Neural cell (in vitro differentiated cells): ENCODE results near the gene APOM. TPM values are rescaled to one million over a fixed set of nuclear protein-coding genes. Genes with fewer than 3 reads are reported as not detected.

Experiments used
- H2AFZ ChIP-seq: fragments of 200-600, 300-800 bp; sonication (generic), shearing (Covaris generic); 2 replicates; pipeline ENCODE4 v1.6.0; 2014; ENCODE audit warnings: low read depth, mild to moderate bottlenecking, antibody characterized with exemption, low read length, moderate library complexity
- H3F3A ChIP-seq: fragments of 200-600 bp; shearing (Covaris generic); 2 replicates; pipeline ENCODE4 v1.6.1; 2016; ENCODE audit warnings: mild to moderate bottlenecking, moderate library complexity, mixed read lengths, antibody characterized with exemption, low read length; ENCODE audit not compliant: insufficient read depth, poor library complexity, severe bottlenecking
- H3K27ac ChIP-seq: fragments of 200-600, 300-800 bp; sonication (generic), shearing (Covaris generic); 2 replicates; pipeline ENCODE4 v1.5.1; 2014; ENCODE audit warnings: mild to moderate bottlenecking, low read length, moderate library complexity
- H3K27me3 ChIP-seq: fragments of 300-800, 200-600 bp; sonication (generic), shearing (Covaris generic); 2 replicates; pipeline ENCODE4 v1.6.0; 2014; ENCODE audit warnings: mild to moderate bottlenecking, low read depth, low read length, moderate library complexity; ENCODE audit not compliant: insufficient read depth
- H3K36me3 ChIP-seq: fragments of 300-800, 200-600 bp; sonication (generic), shearing (Covaris generic); 2 replicates; pipeline ENCODE4 v1.5.1; 2014; ENCODE audit warnings: mild to moderate bottlenecking, antibody characterized with exemption, low read length, moderate library complexity; ENCODE audit not compliant: insufficient read depth
- H3K4me2 ChIP-seq: fragments of 300-800, 200-600 bp; sonication (generic), shearing (Covaris generic); 2 replicates; pipeline ENCODE4 v1.6.0; 2014; ENCODE audit warnings: mild to moderate bottlenecking, low read length
- H3K4me3 ChIP-seq: fragments of 300-800, 200-600 bp; sonication (generic), shearing (Covaris generic); 2 replicates; pipeline ENCODE4 v1.5.1; 2014; ENCODE audit warnings: mild to moderate bottlenecking, low read length, moderate library complexity
- H3K79me2 ChIP-seq: fragments of 200-600 bp; shearing (Covaris generic); replicated peaks from 2 replicates; pipeline ENCODE4 v1.6.0; 2014; ENCODE audit warnings: mild to moderate bottlenecking, low read length, moderate library complexity; ENCODE audit not compliant: insufficient read depth
- H3K9ac ChIP-seq: fragments of 300-800, 200-600 bp; sonication (generic), shearing (Covaris generic); 2 replicates; pipeline ENCODE4 v1.6.1; 2016; ENCODE audit warnings: mild to moderate bottlenecking, low read length, mixed read lengths
- H3K9me2 ChIP-seq: fragments of 200-600 bp; shearing (Covaris generic); 2 replicates; pipeline ENCODE4 v1.6.1; 2016; ENCODE audit warnings: mild to moderate bottlenecking, low read length, mixed read lengths; ENCODE audit not compliant: insufficient read depth
- H3K9me3 ChIP-seq: fragments of 200-600, 300-800 bp; sonication (generic), shearing (Covaris generic); 2 replicates; pipeline ENCODE4 v1.6.1; 2016; ENCODE audit warnings: mild to moderate bottlenecking, mixed run types, low read length, moderate library complexity, mixed read lengths
- H4K20me1 ChIP-seq: fragments of 200-600 bp; shearing (Covaris generic); 2 replicates; pipeline ENCODE4 v1.6.1; 2016; ENCODE audit warnings: mild to moderate bottlenecking, mixed run types; ENCODE audit not compliant: insufficient read depth
- CTCF ChIP-seq: fragments of 450-650 bp; IDR thresholded peaks from 2 replicates; pipeline ENCODE4 v1.5.1; 2014; ENCODE audit warnings: antibody characterized with exemption, mild to moderate bottlenecking, moderate library complexity; ENCODE audit not compliant: poor library complexity, severe bottlenecking
- EP300 ChIP-seq: fragments of 450-650 bp; conservative IDR thresholded peaks from 2 replicates; pipeline ENCODE4 v1.6.1; 2014; ENCODE audit warnings: antibody characterized with exemption, mild to moderate bottlenecking, moderate library complexity; ENCODE audit not compliant: poor library complexity, severe bottlenecking
- EZH2 ChIP-seq: fragments of 200-600, 300-800 bp; shearing (Covaris generic), sonication (generic); IDR thresholded peaks from 2 replicates; pipeline ENCODE4 v1.6.1; 2014; ENCODE audit warnings: antibody characterized with exemption, low read length, borderline replicate concordance, mild to moderate bottlenecking; ENCODE audit not compliant: insufficient read depth, poor library complexity, severe bottlenecking
- MXI1 ChIP-seq: fragments of 450-650 bp; conservative IDR thresholded peaks from 2 replicates; pipeline ENCODE4 v1.6.1; 2014; ENCODE audit warnings: antibody characterized with exemption, mild to moderate bottlenecking; ENCODE audit not compliant: poor library complexity, severe bottlenecking
- POLR2AphosphoS5 ChIP-seq: IDR thresholded peaks from 2 replicates; pipeline ENCODE4 v1.6.1; 2012
- RAD21 ChIP-seq: fragments of 450-650 bp; conservative IDR thresholded peaks from 2 replicates; pipeline ENCODE4 v1.6.1; 2014; ENCODE audit warnings: antibody characterized with exemption, mild to moderate bottlenecking, moderate library complexity
- REST ChIP-seq: IDR thresholded peaks from 2 replicates; pipeline ENCODE4 v1.6.1; 2012; ENCODE audit warnings: borderline replicate concordance
- SMC3 ChIP-seq: fragments of 450-650 bp; conservative IDR thresholded peaks from 2 replicates; pipeline ENCODE4 v1.6.1; 2014; ENCODE audit warnings: antibody characterized with exemption, mild to moderate bottlenecking, moderate library complexity; ENCODE audit not compliant: poor library complexity
- TAF1 ChIP-seq: IDR thresholded peaks from 2 replicates; pipeline ENCODE4 v1.6.1; 2012; ENCODE audit warnings: low read depth
- polyA plus RNA-seq: library from polyadenylated mRNA; depleted of rRNA; stranded (reverse); fragments of >200 nt; gene quantifications from 2 replicates; pipeline ENCODE4 v1.2.3, GENCODE V29; 2014

APOM gene
- polyA plus RNA-seq, 1 donor from 2014 or later = 4.4 TPM

GRCh38 chr6:31702819-31703716, 47.4 kb downstream of the APOM start, which contains the start of gene ABHD16A:
Gene ABHD16A, minus strand, starts transcription at chr6:31703324. Its CDS starts 43 bp downstream, at chr6:31703281.
- peak within 1 kb of the TSS; percentile 95 for H3K27ac ChIP-seq
- no peak for TF ChIP-seq RAD21
- TF ChIP-seq REST = peak; percentile 81
- TF ChIP-seq EZH2 = no peak
- TF ChIP-seq SMC3 = peak; percentile 8
- TF ChIP-seq POLR2AphosphoS5 = peak; percentile 96
- peak; percentile 53 for TF ChIP-seq EP300
- no peak for TF ChIP-seq CTCF
- peak; percentile 79 for TF ChIP-seq TAF1
- peak; percentile 87 for TF ChIP-seq MXI1

GRCh38 chr6:31705931-31706330, 50.2 kb downstream of the APOM start:
- H3K4me2 ChIP-seq = no peak overlapping the region
- H4K20me1 ChIP-seq = no peaks in the 10 kb centered on the region
- H3K4me3 ChIP-seq = no peak overlapping the region
- H3K27me3 ChIP-seq = no peaks in the 10 kb centered on the region
- H2AFZ ChIP-seq = no peak overlapping the region
- peaks cover 19% of the 10 kb centered on the region for H3K79me2 ChIP-seq
- H3K9me3 ChIP-seq = no peaks in the 10 kb centered on the region
- TF ChIP-seq MXI1 (no peak), RAD21 (no peak), EZH2 (no peak), CTCF (no peak), TAF1 (no peak), POLR2AphosphoS5 (no peak), EP300 (no peak), REST (no peak), SMC3 (no peak)
- no peaks in the 10 kb centered on the region for H3K9me2 ChIP-seq
- no peaks in the 10 kb centered on the region for H3F3A ChIP-seq
- H3K36me3 ChIP-seq = no peaks in the 10 kb centered on the region
- H3K27ac ChIP-seq = no peak overlapping the region
- no peak overlapping the region for H3K9ac ChIP-seq

More at GRCh38 chr6:31702819-31703716, 47.4 kb downstream of the APOM start, which contains the start of gene ABHD16A:
- no peaks in the 10 kb centered on the region for H3F3A ChIP-seq
- no peaks in the 10 kb centered on the region for H3K27me3 ChIP-seq
- no peaks in the 10 kb centered on the region for H4K20me1 ChIP-seq
- H3K4me2 ChIP-seq = peak within 1 kb of the TSS; percentile 96
- H3K9me2 ChIP-seq = no peaks in the 10 kb centered on the region
- peak within 1 kb of the TSS; percentile 88 for H2AFZ ChIP-seq
- no peaks in the 10 kb centered on the region for H3K36me3 ChIP-seq
- H3K79me2 ChIP-seq = peaks cover 26% of the 10 kb centered on the region
- H3K9me3 ChIP-seq = no peaks in the 10 kb centered on the region
- H3K4me3 ChIP-seq = peak within 1 kb of the TSS; percentile 84
- peak within 1 kb of the TSS; percentile 93 for H3K9ac ChIP-seq
